ENCODE measurements around the gene C12orf43. TPM values are rescaled to one million over a fixed set of nuclear protein-coding genes. Genes with fewer than 3 reads are reported as not detected.

Gene C12orf43
- total and polyA plus RNA-seq, 2 donors, result 13.1 to 16.4 TPM

GRCh38 chr12:121018860-121019617 lies 2.8 kb upstream of the C12orf43 start:
- DNase-seq (ENCODE audit: extremely low spot score), result no peak
- no peak overlapping the region for H3K27ac ChIP-seq (ENCODE audit: low read depth)
- 84% methylated on average over 2 of the region's 2 CpGs for WGBS

GRCh38 chr12:121017966-121018491 lies 1.7 kb upstream of the C12orf43 start:
- H3K27ac ChIP-seq (ENCODE audit: low read depth), result no peak overlapping the region
- DNase-seq (ENCODE audit: extremely low spot score), result no peak
- H3K4me1 ChIP-seq (ENCODE audit: insufficient read depth), result no peaks in the 10 kb centered on the region
- no peaks in the 10 kb centered on the region for H3K36me3 ChIP-seq (ENCODE audit: insufficient read depth)
- WGBS, result 89% methylated on average over 15 of the region's 15 CpGs
- no peak overlapping the region for H3K4me3 ChIP-seq (ENCODE audit: low read depth, low read length)

More at GRCh38 chr12:121018860-121019617, 2.8 kb upstream of the C12orf43 start:
- Histone ChIP-seq H3K4me3 (ENCODE audit: low read depth, low read length) (no peak overlapping the region), H3K36me3 (ENCODE audit: insufficient read depth) (no peaks in the 10 kb centered on the region), H3K4me1 (ENCODE audit: insufficient read depth) (no peaks in the 10 kb centered on the region)

- DNase-seq (ENCODE audit: extremely low spot score), result no peak
- 84% methylated on average over 3 of the region's 3 CpGs for WGBS
- no peak overlapping the region for H3K4me3 ChIP-seq (ENCODE audit: low read depth, low read length)
- H3K27ac ChIP-seq (ENCODE audit: low read depth), result no peak overlapping the region
- H3K36me3 ChIP-seq (ENCODE audit: insufficient read depth), result no peaks in the 10 kb centered on the region
- no peaks in the 10 kb centered on the region for H3K4me1 ChIP-seq (ENCODE audit: insufficient read depth)
These were observed 2.6 kb downstream of the C12orf43 start for GRCh38 chr12:121013715-121014114.

DNA sequence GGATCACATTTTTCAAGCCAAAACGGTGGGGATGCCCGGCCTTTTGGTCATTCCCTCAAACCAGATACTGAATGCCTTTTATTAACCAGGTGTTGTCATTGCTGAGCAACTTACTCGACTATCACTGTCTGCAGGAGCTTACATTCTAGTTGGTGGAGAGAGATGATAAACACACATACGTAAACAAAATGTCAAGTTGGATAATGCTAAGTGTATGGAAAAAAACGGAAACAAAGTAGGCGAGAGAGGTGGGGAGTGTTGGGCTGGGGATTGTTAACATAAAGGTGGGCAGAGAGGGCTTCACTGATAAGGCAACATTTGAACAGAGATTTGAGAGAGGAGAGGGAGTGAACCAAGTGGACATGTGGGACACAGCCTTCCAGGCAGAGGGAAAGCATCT lies 4.5 kb downstream of the C12orf43 start:
- Histone ChIP-seq H3K4me3 (ENCODE audit: low read depth, low read length) (no peak overlapping the region), H3K27ac (ENCODE audit: low read depth) (no peak overlapping the region), H3K4me1 (ENCODE audit: insufficient read depth) (no peaks in the 10 kb centered on the region), H3K36me3 (ENCODE audit: insufficient read depth) (no peaks in the 10 kb centered on the region)
- WGBS, result 66% methylated on average over 6 of the region's 6 CpGs
- no peak for DNase-seq (ENCODE audit: extremely low spot score)

GRCh38 chr12:121010860-121011259 lies 5.4 kb downstream of the C12orf43 start:
- no peak for DNase-seq (ENCODE audit: extremely low spot score)
- H3K36me3 ChIP-seq (ENCODE audit: insufficient read depth), result no peaks in the 10 kb centered on the region
- no peaks in the 10 kb centered on the region for H3K4me1 ChIP-seq (ENCODE audit: insufficient read depth)
- no peak overlapping the region for H3K4me3 ChIP-seq (ENCODE audit: low read depth, low read length)
- no peak overlapping the region for H3K27ac ChIP-seq (ENCODE audit: low read depth)
- 92% methylated on average over 8 of the region's 8 CpGs for WGBS

DNA sequence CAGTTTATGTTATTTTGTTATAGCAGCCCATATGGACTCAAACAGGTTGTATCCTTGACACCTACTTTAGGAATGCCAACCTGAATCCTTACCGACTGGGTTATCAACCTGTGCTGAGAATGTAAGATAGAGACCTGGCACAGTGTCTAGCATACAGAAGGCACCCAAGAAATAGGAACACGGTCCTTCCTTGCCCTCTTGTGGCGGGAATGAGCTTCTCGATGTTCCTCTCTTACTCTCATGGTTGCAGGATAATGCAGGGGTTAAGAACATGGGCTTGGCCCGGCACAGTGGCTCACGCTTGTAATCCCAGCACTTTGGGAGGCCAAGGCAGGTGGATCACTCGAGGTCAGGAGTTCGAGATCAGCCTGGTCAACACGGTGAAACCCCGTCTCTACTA lies 6.5 kb downstream of the C12orf43 start:
- WGBS, result 45% methylated on average over 10 of the region's 10 CpGs
- Histone ChIP-seq H3K27ac (ENCODE audit: low read depth) (no peak overlapping the region), H3K36me3 (ENCODE audit: insufficient read depth) (no peaks in the 10 kb centered on the region), H3K4me3 (ENCODE audit: low read depth, low read length) (no peak overlapping the region), H3K4me1 (ENCODE audit: insufficient read depth) (no peaks in the 10 kb centered on the region)
- no peak for DNase-seq (ENCODE audit: extremely low spot score)

DNA sequence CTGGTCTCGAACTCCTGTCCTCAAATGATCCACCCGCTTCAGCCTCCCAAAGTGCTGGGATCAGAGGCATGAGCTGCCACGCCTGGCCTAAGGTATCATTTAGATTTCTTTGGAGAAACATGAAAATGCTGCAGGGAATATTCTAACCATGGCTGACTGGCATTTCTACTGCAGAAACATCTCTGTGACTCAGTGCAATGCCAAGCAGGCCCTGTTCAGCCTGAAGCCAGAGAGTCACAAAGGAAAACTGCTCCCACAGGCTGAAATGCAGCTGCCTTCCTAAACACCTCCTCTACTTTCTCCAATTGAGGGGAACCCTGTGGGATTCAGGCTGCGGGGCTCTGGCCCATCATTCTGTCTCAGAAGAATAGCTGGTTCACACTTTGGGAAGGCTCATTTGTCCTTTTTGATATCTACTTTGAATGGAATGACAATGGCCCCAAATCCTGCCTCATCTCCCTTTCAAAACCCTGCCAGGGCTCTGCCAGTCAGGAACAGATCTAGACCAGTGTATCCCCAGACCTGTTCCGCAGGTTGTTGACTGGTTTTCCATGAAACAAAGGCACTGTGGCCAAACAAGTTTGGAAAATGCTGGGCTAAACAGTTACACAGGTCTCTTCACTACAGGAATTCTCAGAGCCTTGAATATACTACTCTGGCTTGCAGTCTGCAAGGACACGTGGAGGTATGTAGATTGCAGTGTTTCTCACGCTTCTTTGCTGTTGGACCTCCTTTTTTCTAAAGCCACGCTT lies 7.8 kb downstream of the C12orf43 start:
- WGBS, result 95% methylated on average over 8 of the region's 8 CpGs
- DNase-seq (ENCODE audit: extremely low spot score), result no peak

DNA sequence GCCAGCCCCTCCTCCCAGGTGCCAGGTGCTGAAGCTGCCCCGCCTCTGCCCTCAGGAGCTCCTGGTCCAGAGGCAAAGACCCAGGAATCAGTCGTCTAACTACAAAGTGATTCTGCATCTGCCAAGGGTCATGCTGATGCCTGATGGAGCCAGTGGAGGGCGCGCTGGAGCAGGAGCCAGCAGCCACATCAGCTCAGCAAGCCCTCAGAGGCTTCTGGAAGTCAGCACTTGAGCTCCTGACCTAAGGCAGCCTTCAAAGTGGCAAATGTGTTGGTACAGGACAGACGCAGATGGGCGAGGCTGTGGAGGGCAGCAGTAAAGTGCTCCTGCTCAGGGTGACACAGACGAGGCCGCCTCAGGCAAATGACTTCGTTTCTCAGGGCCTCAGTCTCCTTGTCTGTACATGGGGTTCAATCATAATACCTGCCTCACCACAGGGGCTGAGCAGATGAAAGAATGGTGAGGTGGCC lies 10.9 kb downstream of the C12orf43 start:
- WGBS, result 66% methylated on average over 9 of the region's 9 CpGs
- no peak for DNase-seq (ENCODE audit: extremely low spot score)
- no peaks in the 10 kb centered on the region for H3K36me3 ChIP-seq (ENCODE audit: insufficient read depth)
- H3K4me1 ChIP-seq (ENCODE audit: insufficient read depth), result no peaks in the 10 kb centered on the region
- no peak overlapping the region for H3K27ac ChIP-seq (ENCODE audit: low read depth)
- no peak overlapping the region for H3K4me3 ChIP-seq (ENCODE audit: low read depth, low read length)

More for the DNA sequence above, 7.8 kb downstream of the C12orf43 start:
- H3K27ac ChIP-seq (ENCODE audit: low read depth), result no peak overlapping the region
- H3K4me3 ChIP-seq (ENCODE audit: low read depth, low read length), result no peak overlapping the region
- no peaks in the 10 kb centered on the region for H3K36me3 ChIP-seq (ENCODE audit: insufficient read depth)
- no peaks in the 10 kb centered on the region for H3K4me1 ChIP-seq (ENCODE audit: insufficient read depth)

GRCh38 chr12:121004253-121004815 lies 12.0 kb downstream of the C12orf43 start:
- no peaks in the 10 kb centered on the region for H3K4me1 ChIP-seq (ENCODE audit: insufficient read depth)
- H3K27ac ChIP-seq (ENCODE audit: low read depth), result no peak overlapping the region
- no peak for DNase-seq (ENCODE audit: extremely low spot score)
- H3K36me3 ChIP-seq (ENCODE audit: insufficient read depth), result no peaks in the 10 kb centered on the region
- H3K4me3 ChIP-seq (ENCODE audit: low read depth, low read length), result no peak overlapping the region
- WGBS, result 91% methylated on average over 16 of the region's 16 CpGs

GRCh38 chr12:121003650-121004049 lies 12.6 kb downstream of the C12orf43 start:
- 83% methylated on average over 4 of the region's 4 CpGs for WGBS
- H3K4me3 ChIP-seq (ENCODE audit: low read depth, low read length), result no peak overlapping the region
- no peaks in the 10 kb centered on the region for H3K4me1 ChIP-seq (ENCODE audit: insufficient read depth)
- no peak for DNase-seq (ENCODE audit: extremely low spot score)
- no peaks in the 10 kb centered on the region for H3K36me3 ChIP-seq (ENCODE audit: insufficient read depth)
- H3K27ac ChIP-seq (ENCODE audit: low read depth), result no peak overlapping the region

DNA sequence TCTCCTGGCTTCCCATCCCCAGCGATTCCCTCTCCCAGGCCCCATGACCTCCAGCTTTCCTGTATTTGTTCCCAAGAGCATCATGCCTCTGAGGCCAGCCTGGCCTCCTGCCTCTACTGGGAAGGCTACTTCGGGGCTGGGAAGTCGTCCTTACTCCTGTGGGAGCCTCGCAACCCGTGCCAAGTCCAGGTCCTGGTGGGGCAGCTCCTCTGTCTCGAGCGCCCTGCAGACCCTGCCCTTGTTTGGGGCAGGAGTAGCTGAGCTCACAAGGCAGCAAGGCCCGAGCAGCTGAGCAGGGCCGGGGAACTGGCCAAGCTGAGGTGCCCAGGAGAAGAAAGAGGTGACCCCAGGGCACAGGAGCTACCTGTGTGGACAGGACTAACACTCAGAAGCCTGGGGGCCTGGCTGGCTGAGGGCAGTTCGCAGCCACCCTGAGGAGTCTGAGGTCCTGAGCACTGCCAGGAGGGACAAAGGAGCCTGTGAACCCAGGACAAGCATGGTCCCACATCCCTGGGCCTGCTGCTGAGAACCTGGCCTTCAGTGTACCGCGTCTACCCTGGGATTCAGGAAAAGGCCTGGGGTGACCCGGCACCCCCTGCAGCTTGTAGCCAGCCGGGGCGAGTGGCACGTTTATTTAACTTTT lies 14.3 kb downstream of the C12orf43 start:
- Histone ChIP-seq H3K36me3 (ENCODE audit: insufficient read depth) (no peaks in the 10 kb centered on the region), H3K4me1 (ENCODE audit: insufficient read depth) (no peaks in the 10 kb centered on the region), H3K27ac (ENCODE audit: low read depth) (no peak overlapping the region), H3K4me3 (ENCODE audit: low read depth, low read length) (no peak overlapping the region)
- 88% methylated on average over 16 of the region's 16 CpGs for WGBS
- no peak for DNase-seq (ENCODE audit: extremely low spot score)

- Histone ChIP-seq H3K27ac (ENCODE audit: low read depth) (no peak overlapping the region), H3K4me1 (ENCODE audit: insufficient read depth) (no peaks in the 10 kb centered on the region), H3K36me3 (ENCODE audit: insufficient read depth) (no peaks in the 10 kb centered on the region), H3K4me3 (ENCODE audit: low read depth, low read length) (no peak overlapping the region)
- DNase-seq (ENCODE audit: extremely low spot score), result no peak
- WGBS, result 77% methylated on average over 11 of the region's 11 CpGs
These were observed 15.2 kb downstream of the C12orf43 start for GRCh38 chr12:121001060-121001459.

DNA sequence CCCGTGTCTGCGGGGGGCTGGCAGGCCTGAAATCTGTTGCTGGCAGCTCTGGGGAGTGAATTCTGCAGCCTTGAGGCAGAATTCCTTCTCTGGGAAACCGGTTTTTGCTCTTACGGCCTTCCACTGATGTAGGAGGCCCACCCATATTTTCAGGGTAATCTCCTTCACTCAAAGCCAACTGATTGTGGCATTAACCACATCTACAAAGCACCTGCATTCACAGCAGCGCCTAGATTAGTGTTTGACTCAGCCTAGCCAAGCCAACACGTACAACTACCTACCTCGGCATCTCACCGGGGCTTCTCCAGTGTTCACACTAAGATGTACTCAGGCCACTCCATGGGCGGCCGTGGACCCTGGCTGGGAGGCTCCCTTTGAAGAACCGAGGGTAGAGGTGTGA lies 15.8 kb downstream of the C12orf43 start:
- DNase-seq (ENCODE audit: extremely low spot score), result no peak
- Histone ChIP-seq H3K27ac (ENCODE audit: low read depth) (no peak overlapping the region), H3K4me3 (ENCODE audit: low read depth, low read length) (no peak overlapping the region), H3K4me1 (ENCODE audit: insufficient read depth) (no peaks in the 10 kb centered on the region), H3K36me3 (ENCODE audit: insufficient read depth) (no peaks in the 10 kb centered on the region)
- 80% methylated on average over 11 of the region's 11 CpGs for WGBS

All from urinary bladder (tissue), 4 donors.